NCI-H510A treated with DMSO at 0.1 percent for 48 hours (cell line): ENCODE measurements around the gene ALAD.
"Not testable (repeated sequence)": the region's sequence is repeated elsewhere in the genome, so short reads cannot be mapped to it uniquely, and the experiment has no call there.

Source experiments
- DNase-seq: peaks from one replicate; lab custom pipeline; 2025; lab: John Stamatoyannopoulos, UW

Gene ALAD

GRCh38 chr9:113373676-113374392, 27.2 kb downstream of the ALAD start:
- no peak for DNase-seq

GRCh38 chr9:113373256-113373655, 27.8 kb downstream of the ALAD start:
- no peak for DNase-seq

- DNase-seq: no peak
Observed at GRCh38 chr9:113372059-113372458, 29.0 kb downstream of the ALAD start.

GRCh38 chr9:113370806-113371325, 30.2 kb downstream of the ALAD start:
- no peak for DNase-seq

- no peak for DNase-seq
Observed at GRCh38 chr9:113369855-113370140, 31.3 kb downstream of the ALAD start.

- no peak for DNase-seq
Observed at GRCh38 chr9:113368982-113369854, 31.9 kb downstream of the ALAD start.

GRCh38 chr9:113368348-113368981, 32.6 kb downstream of the ALAD start:
- DNase-seq: no peak

- not testable (repeated sequence) for DNase-seq
Observed at GRCh38 chr9:113365652-113366051, 35.4 kb downstream of the ALAD start.

GRCh38 chr9:113364951-113365350, 36.1 kb downstream of the ALAD start:
- DNase-seq: no peak

GRCh38 chr9:113363336-113363735, 37.7 kb downstream of the ALAD start:
- no peak for DNase-seq

GRCh38 chr9:113361304-113362018, 39.6 kb downstream of the ALAD start:
- no peak for DNase-seq

- DNase-seq: no peak
Observed at GRCh38 chr9:113360242-113360842, 40.7 kb downstream of the ALAD start.

GRCh38 chr9:113359385-113359784, 41.7 kb downstream of the ALAD start:
- DNase-seq: no peak

GRCh38 chr9:113356686-113357292, 44.3 kb downstream of the ALAD start:
- no peak for DNase-seq

GRCh38 chr9:113355040-113355596, 46.0 kb downstream of the ALAD start:
- no peak for DNase-seq

GRCh38 chr9:113352411-113352810, 48.7 kb downstream of the ALAD start:
- no peak for DNase-seq

- DNase-seq: peak; percentile 38
Observed at GRCh38 chr9:113352006-113352405, 49.1 kb downstream of the ALAD start.

GRCh38 chr9:113350937-113351336, 50.1 kb downstream of the ALAD start:
- DNase-seq: no peak

- DNase-seq: peak; percentile 27
Observed at GRCh38 chr9:113350107-113350661, 50.9 kb downstream of the ALAD start.

GRCh38 chr9:113349445-113350094, 51.5 kb downstream of the ALAD start, which contains the start of gene BSPRY:
TSS of gene BSPRY (plus strand) at chr9:113349541. CDS start at chr9:113349580, 39 bp downstream.
- DNase-seq: peak; percentile 56
